CD14-positive monocyte (primary cell): ENCODE data around the gene CDKN2B. TPM values are rescaled to one million over a fixed set of nuclear protein-coding genes. Genes with fewer than 3 reads are reported as not detected.

Experiments used
- DNase-seq, 3 donors: peaks; one replicate each; pipeline ENCODE4 v3.0.0-alpha.2; 2011 to 2022
- H2AFZ ChIP-seq: 2 replicates; pipeline ENCODE4 v1.6.0; 2012; ENCODE audit warnings: mild to moderate bottlenecking, low read depth, low read length, inconsistent platforms; ENCODE audit not compliant: insufficient read depth, poor library complexity, severe bottlenecking
- H3K27ac ChIP-seq, 2 donors: 1 replicate in 1 of 2; 2 replicates in 1 of 2; pipeline ENCODE4 v1.5.1; 2012 to 2013; ENCODE audit warnings: low read length in 2 of 2, control low read depth in 1 of 2, inconsistent platforms in 1 of 2, low read depth in 1 of 2, mild to moderate bottlenecking in 1 of 2
- H3K27me3 ChIP-seq, 2 donors: one replicate each; pipeline versions ENCODE4 v1.6.0 to v1.6.1; 2011 to 2013; ENCODE audit warnings: low read length in 2 of 2; ENCODE audit not compliant: control insufficient read depth in 2 of 2, insufficient read depth in 2 of 2
- H3K36me3 ChIP-seq, 2 donors: replicated peaks in 1 of 2; 1 replicate in 1 of 2; 2 replicates in 1 of 2; pipeline versions ENCODE4 v1.5.1 to v1.6.1; 2012 to 2013; ENCODE audit warnings: low read length in 2 of 2, control low read depth in 1 of 2, inconsistent platforms in 1 of 2, mild to moderate bottlenecking in 1 of 2; ENCODE audit not compliant: insufficient read depth in 2 of 2, control insufficient read depth in 1 of 2
- H3K4me1 ChIP-seq, 2 donors: 1 replicate in 1 of 2; 2 replicates in 1 of 2; pipeline versions ENCODE4 v1.5.1 to v1.6.1; 2012 to 2013; ENCODE audit warnings: low read length in 2 of 2, control low read depth in 1 of 2, inconsistent platforms in 1 of 2, mild to moderate bottlenecking in 1 of 2, moderate library complexity in 1 of 2; ENCODE audit not compliant: insufficient read depth in 2 of 2, control insufficient read depth in 1 of 2
- H3K4me2 ChIP-seq: replicated peaks from 2 replicates; pipeline ENCODE3; 2012; ENCODE audit warnings: low read length, moderate library complexity, mild to moderate bottlenecking; ENCODE audit not compliant: poor library complexity, severe bottlenecking; ENCODE audit errors: extremely low read depth
- H3K4me3 ChIP-seq, 3 experiments: fragments of 200-600 bp in 1 of 3; sonication (generic) in 1 of 3; replicated peaks in 1 of 3; 1 replicate in 2 of 3; 2 replicates in 1 of 3; pipeline ENCODE4 v1.5.1; 2011 to 2013; ENCODE audit warnings: low read length in 3 of 3, mild to moderate bottlenecking in 3 of 3, control low read depth in 2 of 3, low read depth in 2 of 3, inconsistent platforms in 1 of 3, moderate library complexity in 1 of 3
- H3K79me2 ChIP-seq: 2 replicates; pipeline ENCODE4 v1.6.0; 2012; ENCODE audit warnings: mild to moderate bottlenecking, control low read depth, inconsistent platforms, low read length, moderate library complexity; ENCODE audit not compliant: insufficient read depth
- H3K9ac ChIP-seq: 2 replicates; pipeline ENCODE4 v1.6.0; 2017; ENCODE audit warnings: low read length, mild to moderate bottlenecking; ENCODE audit not compliant: insufficient read depth, poor library complexity, severe bottlenecking
- H3K9me3 ChIP-seq, 2 donors: replicated peaks in 1 of 2; 1 replicate in 1 of 2; 2 replicates in 1 of 2; pipeline versions ENCODE4 v1.5.1 to v1.6.1; 2012 to 2013; ENCODE audit warnings: low read length in 2 of 2, control low read depth in 1 of 2; ENCODE audit not compliant: control insufficient read depth in 1 of 2, insufficient read depth in 1 of 2
- H4K20me1 ChIP-seq: 2 replicates; pipeline ENCODE4 v1.6.0; 2012; ENCODE audit warnings: mild to moderate bottlenecking, low read length, control low read depth, moderate library complexity; ENCODE audit not compliant: insufficient read depth
- H3K27ac Mint-ChIP-seq, 7 donors: one replicate each; pipeline ENCODE4 v1.8.0; 2020; ENCODE audit warnings: mild to moderate bottlenecking in 7 of 7, mixed read lengths in 7 of 7, moderate library complexity in 6 of 7, inconsistent platforms in 2 of 7
- H3K27me3 Mint-ChIP-seq, 3 donors: one replicate each; pipeline ENCODE4 v1.8.0; 2021 to 2022; ENCODE audit warnings: low read depth in 3 of 3, mild to moderate bottlenecking in 3 of 3, mixed read lengths in 3 of 3, moderate library complexity in 3 of 3, inconsistent platforms in 1 of 3
- H3K36me3 Mint-ChIP-seq, 2 donors: one replicate each; pipeline ENCODE4 v1.8.0; 2020; ENCODE audit warnings: mixed read lengths in 2 of 2, inconsistent platforms in 1 of 2, mild to moderate bottlenecking in 1 of 2
- H3K4me1 Mint-ChIP-seq: one replicate; pipeline ENCODE4 v1.8.0; 2020; ENCODE audit warnings: mild to moderate bottlenecking, mixed read lengths
- H3K4me3 Mint-ChIP-seq, 2 donors: one replicate each; pipeline ENCODE4 v1.8.0; 2020; ENCODE audit warnings: mild to moderate bottlenecking in 2 of 2, mixed read lengths in 2 of 2, moderate library complexity in 1 of 2
- H3K9me3 Mint-ChIP-seq, 7 donors: one replicate each; pipeline ENCODE4 v1.8.0; 2020 to 2022; ENCODE audit warnings: mixed read lengths in 7 of 7, mild to moderate bottlenecking in 6 of 7, moderate library complexity in 6 of 7, inconsistent platforms in 2 of 7
- WGBS: methylation state at CpG from one replicate; pipeline ENCODE4 v1.1.5; 2013; ENCODE audit warnings: missing lambda C conversion rate; ENCODE audit not compliant: insufficient coverage; 5-methylcytosine and 5-hydroxymethylcytosine counted together
- intact Hi-C, 2 donors: fragments of 100-400 bp; cut with micrococcal nuclease; formaldehyde crosslinking; loops; one replicate each; pipeline versions ENCODE4 v1.15.0 to v1.15.1; 2023
- polyA plus RNA-seq, 3 donors: library from polyadenylated mRNA; depleted of rRNA in 1 of 3; unstranded in 2 of 3; stranded (reverse) in 1 of 3; fragments of 300-500 nt in 2 of 3; fragments of >200 nt in 1 of 3; fragmentation: Illumina TruSeq in 2 of 3; gene quantifications; 1 replicate in 2 of 3; 2 replicates in 1 of 3; pipeline ENCODE4 v1.2.3, GENCODE V29; 2012 to 2021
- TF ChIP-seq, protein P1 (sequence below): fragments of 200-600 bp; IDR thresholded peaks from one replicate; pipeline ENCODE4 v1.8.0; 2022; ENCODE audit warnings: antibody characterized with exemption, mild to moderate bottlenecking

CDKN2B gene
- polyA plus RNA-seq, 3 donors: 1.2 to 6.7 (median 2.7) TPM

DNA sequence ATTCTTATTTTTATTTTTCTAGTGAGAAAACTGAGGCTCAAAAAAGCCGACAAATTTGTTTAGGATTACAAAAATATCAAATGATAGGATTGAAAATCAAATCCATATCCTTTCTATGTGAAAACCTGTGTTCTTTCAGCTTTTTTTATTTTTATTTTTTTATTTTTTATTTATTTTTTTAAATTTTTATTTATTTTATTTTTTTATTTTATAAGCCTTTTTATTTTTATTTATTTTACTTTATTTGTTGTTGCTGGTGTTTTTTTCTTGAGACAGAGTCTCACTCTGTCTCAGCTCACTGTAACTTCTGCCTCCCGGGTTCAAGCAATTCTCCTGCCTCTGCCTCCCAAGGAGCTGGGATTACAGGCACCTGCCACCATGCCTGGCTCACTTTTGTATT, 45.4 kb upstream of the CDKN2B start:
- H3K79me2 ChIP-seq: no peaks in the 10 kb centered on the region
- no peak overlapping the region for H3K27ac ChIP-seq
- Mint-ChIP-seq H3K4me1 (peaks cover 15% of the 10 kb centered on the region), H3K36me3 (peaks cover 3 to 10% of the 10 kb centered on the region in 2 donors), H3K27ac (no peak overlapping the region), H3K27me3 (peaks cover 2 to 10% (median 6%) of the 10 kb centered on the region in 3 donors), H3K4me3 (no peak overlapping the region), H3K9me3 (peaks cover 0 to 7% (median 2%) of the 10 kb centered on the region in 7 donors)
- TF ChIP-seq, protein P1, sequence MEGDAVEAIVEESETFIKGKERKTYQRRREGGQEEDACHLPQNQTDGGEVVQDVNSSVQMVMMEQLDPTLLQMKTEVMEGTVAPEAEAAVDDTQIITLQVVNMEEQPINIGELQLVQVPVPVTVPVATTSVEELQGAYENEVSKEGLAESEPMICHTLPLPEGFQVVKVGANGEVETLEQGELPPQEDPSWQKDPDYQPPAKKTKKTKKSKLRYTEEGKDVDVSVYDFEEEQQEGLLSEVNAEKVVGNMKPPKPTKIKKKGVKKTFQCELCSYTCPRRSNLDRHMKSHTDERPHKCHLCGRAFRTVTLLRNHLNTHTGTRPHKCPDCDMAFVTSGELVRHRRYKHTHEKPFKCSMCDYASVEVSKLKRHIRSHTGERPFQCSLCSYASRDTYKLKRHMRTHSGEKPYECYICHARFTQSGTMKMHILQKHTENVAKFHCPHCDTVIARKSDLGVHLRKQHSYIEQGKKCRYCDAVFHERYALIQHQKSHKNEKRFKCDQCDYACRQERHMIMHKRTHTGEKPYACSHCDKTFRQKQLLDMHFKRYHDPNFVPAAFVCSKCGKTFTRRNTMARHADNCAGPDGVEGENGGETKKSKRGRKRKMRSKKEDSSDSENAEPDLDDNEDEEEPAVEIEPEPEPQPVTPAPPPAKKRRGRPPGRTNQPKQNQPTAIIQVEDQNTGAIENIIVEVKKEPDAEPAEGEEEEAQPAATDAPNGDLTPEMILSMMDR: no peak
- H2AFZ ChIP-seq: no peak overlapping the region
- intact Hi-C loops: no loop called here
- no peak overlapping the region for H3K9ac ChIP-seq
- H3K27me3 ChIP-seq: no peaks in the 10 kb centered on the region
- no peak overlapping the region for H3K4me3 ChIP-seq
- H3K4me2 ChIP-seq: no peak overlapping the region
- peaks cover 10 to 15% of the 10 kb centered on the region in 2 donors for H3K4me1 ChIP-seq
- DNase-seq: no peak
- H3K36me3 ChIP-seq: no peaks in the 10 kb centered on the region
- WGBS: no CpG with 5 or more reads among the region's 2 CpGs
- no peaks in the 10 kb centered on the region for H3K9me3 ChIP-seq
- no peaks in the 10 kb centered on the region for H4K20me1 ChIP-seq

DNA sequence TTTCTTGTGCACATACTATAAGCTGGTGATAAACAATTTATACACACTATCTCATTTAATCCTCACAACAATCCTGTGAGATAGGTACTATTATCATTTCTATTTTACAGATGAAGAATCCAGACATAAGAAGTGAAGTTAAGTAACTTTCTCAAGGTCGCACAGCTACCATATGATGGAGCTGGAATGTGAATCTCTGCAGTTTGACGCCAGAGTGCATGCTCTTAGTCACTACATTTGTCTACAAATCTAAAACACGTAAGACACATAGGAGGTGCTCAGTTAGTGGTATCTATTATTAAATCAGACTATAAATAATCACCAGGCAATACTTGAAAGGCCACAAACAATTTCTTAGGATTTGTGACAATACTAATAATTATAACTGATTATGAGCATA, 45.0 kb upstream of the CDKN2B start:
- WGBS: no CpG with 5 or more reads among the region's 3 CpGs
- intact Hi-C loops: no loop called here
- no peak for DNase-seq

More for the DNA sequence above, 45.0 kb upstream of the CDKN2B start:
- Mint-ChIP-seq H3K36me3 (peaks cover 3 to 10% of the 10 kb centered on the region in 2 donors), H3K27me3 (peaks cover 3 to 10% (median 6%) of the 10 kb centered on the region in 3 donors), H3K4me3 (no peak overlapping the region), H3K9me3 (peaks cover 0 to 7% (median 2%) of the 10 kb centered on the region in 7 donors), H3K27ac (no peak overlapping the region), H3K4me1 (peaks cover 15% of the 10 kb centered on the region)
- no peak overlapping the region for H3K27ac ChIP-seq
- H3K9me3 ChIP-seq: no peaks in the 10 kb centered on the region
- TF ChIP-seq, protein P1: no peak
- H3K4me3 ChIP-seq: no peak overlapping the region
- H3K27me3 ChIP-seq: no peaks in the 10 kb centered on the region
- peaks cover 10 to 15% of the 10 kb centered on the region in 2 donors for H3K4me1 ChIP-seq
- H3K4me2 ChIP-seq: no peak overlapping the region
- H3K36me3 ChIP-seq: no peaks in the 10 kb centered on the region
- H4K20me1 ChIP-seq: no peaks in the 10 kb centered on the region
- H3K9ac ChIP-seq: no peak overlapping the region
- H3K79me2 ChIP-seq: no peaks in the 10 kb centered on the region
- no peak overlapping the region for H2AFZ ChIP-seq
